GM18867 (cell line): ENCODE results near the gene FAM181A.

ENCODE experiments used
- ATAC-seq: cut with Tn5 transposase; IDR thresholded peaks from one replicate; pipeline ENCODE4 v1.9.1; 2021; ENCODE audit warnings: mild to moderate bottlenecking, moderate library complexity; ENCODE audit not compliant: unreplicated experiment

FAM181A gene

GRCh38 chr14:93928184-93929047 lies 1.3 kb downstream of the FAM181A start:
- no peak for ATAC-seq

DNA sequence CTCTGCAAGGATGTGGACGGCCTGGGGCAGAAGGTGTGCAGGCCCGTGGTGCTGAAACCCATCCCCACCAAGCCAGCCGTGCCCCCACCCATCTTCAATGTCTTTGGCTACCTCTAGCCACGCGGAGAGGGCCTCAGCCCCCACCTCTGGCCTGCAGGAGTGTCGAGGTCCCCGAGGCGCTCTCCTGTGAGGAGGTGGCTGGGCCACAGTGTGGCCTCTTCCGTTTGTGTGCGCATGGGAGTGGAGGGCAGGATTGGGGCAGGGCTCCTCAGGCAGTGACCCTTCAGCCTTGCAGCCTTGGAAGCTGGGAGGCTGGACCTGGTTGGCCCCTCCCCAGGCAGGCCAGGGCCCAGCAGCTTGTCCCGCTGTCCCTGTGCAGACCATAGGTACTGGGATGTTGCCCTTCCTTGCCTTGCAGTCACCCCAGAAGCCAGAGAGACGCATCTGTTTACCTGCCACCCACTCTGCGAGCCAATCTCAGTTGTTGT lies 1.9 kb downstream of the FAM181A start:
- no peak for ATAC-seq

GRCh38 chr14:93929657-93930056 lies 2.5 kb downstream of the FAM181A start:
- ATAC-seq = no peak

- ATAC-seq = no peak
Observed at GRCh38 chr14:93930296-93930988, 3.3 kb downstream of the FAM181A start.

GRCh38 chr14:93930989-93931307 lies 3.8 kb downstream of the FAM181A start:
- no peak for ATAC-seq

DNA sequence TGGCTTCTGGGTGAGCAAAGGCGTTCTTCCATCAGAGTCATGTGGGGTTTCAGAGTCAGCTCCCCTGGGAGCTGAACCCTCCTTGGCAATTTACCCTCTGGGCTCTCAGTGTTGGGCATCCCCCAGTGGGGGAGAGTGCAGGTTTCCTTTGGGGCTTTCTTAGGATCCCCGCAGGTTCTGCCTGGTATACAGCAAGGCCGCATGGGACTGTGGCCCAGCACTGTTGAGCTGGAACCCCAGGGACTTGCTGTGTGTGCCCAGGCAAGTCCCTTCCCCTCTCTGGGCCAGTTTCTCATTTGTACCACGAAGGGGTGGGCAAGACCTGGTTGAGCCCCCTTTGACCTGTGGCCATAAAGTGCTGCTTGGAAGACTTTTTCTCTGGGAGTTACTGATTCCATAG lies 5.5 kb downstream of the FAM181A start:
- no peak for ATAC-seq

DNA sequence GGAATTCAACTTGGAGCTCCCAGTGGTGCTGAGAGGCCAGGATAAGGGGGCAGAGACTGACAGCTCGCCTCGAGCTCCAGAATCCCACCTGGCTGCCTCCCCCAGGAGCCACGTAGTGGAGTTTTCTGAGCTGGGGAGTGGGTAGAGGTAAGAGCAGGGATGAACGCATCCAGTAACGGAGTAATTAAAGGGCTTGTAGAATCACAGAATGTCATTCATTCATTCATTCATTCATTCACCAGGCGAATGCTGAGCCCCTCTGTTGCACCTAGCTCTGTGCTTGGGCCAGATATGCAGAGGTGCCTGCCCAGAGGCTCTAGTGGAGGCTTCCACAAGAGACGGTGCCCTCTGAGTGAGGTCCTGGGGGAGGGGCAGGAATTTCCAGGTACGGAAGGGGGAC lies 8.1 kb downstream of the FAM181A start:
- ATAC-seq = no peak

DNA sequence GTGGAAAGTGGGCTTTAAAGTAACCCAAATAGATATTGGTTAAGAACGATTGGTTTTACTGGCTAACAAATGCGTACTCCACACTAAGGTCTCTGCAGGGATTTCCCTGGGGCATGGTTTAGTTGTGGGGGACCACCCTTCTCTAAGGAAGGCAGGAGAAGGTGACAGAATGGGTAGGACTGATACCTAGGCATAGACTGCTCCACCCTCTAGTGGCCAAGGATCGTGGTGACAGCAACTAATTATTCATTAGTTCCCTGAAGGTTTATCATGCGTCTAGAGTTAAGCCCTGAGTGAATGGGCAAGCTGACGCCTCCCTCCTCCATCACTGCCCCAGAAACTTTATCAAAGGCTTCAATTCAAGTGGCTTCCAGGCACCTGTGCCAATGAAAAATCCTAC lies 9.1 kb downstream of the FAM181A start:
- no peak for ATAC-seq

GRCh38 chr14:93936926-93937325 lies 9.8 kb downstream of the FAM181A start:
- ATAC-seq = no peak

DNA sequence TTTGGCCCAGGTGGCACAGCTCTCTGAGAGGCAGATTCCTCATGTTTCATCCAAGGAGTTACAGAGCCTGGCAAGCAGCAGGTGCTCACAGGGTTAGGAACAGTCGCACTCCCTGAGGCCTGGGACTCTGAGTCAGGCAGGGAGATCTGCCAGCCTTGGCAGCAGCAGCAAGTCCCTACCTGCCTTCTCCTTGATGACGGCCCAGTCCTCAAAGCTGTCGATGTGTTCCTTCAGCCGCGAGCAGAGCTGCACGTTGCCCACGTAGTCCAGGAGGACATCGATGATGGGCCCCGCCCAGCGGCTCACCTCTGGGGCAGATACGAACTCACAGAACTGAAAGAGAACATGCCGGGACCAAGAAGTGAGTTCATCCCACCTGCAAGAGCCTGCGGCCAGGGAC lies 10.4 kb downstream of the FAM181A start:
- ATAC-seq = no peak

DNA sequence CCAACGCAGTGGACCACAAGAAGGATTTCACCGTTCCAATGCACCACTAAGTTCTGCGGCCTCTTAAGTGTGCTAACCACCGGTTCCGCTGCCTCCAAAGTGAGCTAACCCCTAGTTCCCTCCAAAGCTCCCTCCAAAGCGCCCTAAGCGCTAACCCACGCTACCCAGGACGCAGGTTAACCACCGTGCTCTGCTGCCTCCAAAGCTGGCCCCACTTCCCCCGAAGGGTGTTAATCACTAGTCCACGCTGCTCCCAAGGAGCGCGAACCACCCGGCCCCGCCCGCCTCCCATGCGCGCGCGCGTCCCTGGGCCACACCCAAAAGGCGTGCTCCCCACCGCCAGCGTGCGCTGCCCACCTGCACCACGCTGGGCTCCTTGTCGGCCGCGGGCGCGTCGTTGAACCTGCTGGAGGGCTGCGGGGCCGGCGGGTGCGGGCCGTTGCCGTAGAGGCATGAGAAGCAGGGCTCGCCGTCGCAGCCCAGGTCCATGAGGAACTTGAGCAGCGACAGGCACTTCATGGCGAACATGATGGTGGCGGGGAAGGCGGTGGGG lies 11.7 kb downstream of the FAM181A start:
- ATAC-seq = no peak

DNA sequence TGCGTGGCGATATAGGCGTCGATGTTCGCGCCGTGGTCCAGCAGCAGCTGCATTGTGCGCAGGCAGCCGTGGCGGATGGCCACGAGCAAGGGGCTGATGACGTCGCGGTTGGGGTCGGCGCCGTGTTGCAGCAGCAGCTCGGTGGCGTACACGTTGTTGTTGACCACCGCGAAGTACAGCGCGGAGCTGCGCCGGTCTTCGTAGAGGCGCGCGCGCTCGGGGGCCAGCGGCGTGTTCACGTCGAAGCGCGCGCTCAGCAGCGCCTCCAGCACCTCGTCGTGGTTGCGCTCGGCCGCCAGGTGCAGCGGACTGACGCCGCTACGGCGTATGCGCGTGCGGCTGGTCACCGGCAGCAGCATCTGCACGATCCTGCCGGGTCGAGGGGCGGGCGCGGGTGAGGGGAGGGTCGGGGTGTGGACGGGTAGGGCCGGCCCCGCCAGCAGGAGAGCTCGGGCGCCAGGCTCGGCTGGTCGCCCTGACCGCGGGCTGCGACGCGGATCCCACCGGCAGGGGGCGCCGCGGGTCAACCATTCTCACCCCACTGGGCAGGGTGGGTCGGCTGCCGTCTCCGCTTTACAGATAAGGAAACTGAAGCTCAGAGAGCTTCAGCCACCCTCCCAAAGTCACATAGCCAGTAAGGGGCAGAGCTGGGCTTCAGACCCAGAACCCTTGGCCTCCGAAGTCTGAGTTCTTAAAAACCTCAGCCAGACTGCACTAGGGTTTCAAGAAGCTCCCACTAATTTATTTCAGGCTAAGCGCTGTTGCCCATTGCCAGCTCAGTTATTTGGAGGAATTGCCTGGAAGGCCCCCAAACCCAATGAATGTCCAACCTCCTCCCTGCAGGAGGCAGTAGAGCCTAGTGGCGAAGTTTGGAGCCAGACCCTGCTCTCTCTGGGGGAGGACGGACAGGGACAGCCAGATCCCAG lies 12.4 kb downstream of the FAM181A start:
- ATAC-seq = peak; percentile 86

- no peak for ATAC-seq
Observed at GRCh38 chr14:93940437-93940836, 13.3 kb downstream of the FAM181A start.

- no peak for ATAC-seq
Observed at GRCh38 chr14:93941293-93941910, 14.3 kb downstream of the FAM181A start.

DNA sequence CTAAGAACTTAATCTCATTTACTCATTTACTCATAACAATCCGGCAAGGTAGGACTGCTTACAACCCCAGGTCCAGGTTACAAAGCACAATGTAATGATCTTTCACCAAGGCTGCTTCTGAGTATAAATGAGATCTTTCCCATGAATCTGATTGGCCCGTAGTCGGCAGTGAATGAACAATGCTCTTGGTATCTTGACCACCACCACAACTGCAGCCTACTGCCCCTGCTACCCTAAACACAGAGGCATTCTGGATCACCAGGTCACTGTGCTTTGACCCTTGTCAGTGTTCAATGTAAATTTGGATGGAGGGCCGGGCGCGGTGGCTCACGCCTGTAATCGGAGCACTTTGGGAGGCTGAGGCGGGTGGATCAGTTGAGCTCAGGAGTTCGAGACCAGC lies 15.9 kb downstream of the FAM181A start:
- no peak for ATAC-seq

DNA sequence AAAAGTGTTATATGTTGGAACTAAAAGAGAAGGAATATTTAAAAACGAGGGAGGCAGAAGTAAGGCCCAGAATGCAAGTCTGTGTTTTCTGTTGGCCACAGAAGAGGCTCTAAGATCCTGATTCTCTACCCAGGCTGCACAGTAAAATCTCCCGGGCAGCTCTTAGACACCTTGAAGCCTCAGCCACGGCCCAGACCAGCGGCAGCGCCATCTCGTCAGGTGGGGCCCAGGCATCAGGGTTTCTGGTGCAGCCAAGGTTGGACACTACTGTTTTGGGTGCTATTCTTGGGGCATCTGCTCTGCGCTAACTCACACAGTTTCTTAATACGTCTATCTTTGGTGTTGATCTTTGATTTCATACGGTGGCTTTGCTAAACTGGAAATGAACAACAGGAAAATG lies 16.8 kb downstream of the FAM181A start:
- no peak for ATAC-seq

GRCh38 chr14:93944348-93945069 lies 17.4 kb downstream of the FAM181A start:
- ATAC-seq = no peak

DNA sequence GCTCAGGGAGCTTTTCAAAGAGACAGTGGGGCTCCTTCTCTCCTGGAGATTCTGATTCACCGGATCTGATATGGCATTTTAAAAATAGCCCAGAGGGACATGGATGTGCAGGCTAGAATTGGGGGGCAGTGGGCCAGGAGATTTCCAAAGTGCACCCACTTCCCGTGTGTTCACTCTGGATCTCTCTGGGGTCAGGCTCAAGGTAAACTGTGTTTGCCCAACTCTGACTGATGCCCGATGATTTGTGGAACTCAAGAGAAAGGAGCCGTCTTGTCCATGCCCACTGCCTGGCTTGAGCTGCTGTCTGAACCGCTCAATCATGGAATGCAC lies 17.9 kb downstream of the FAM181A start:
- no peak for ATAC-seq

GRCh38 chr14:93946104-93946503 lies 19.0 kb downstream of the FAM181A start:
- ATAC-seq = no peak

- ATAC-seq = no peak
Observed at GRCh38 chr14:93946541-93947090, 19.5 kb downstream of the FAM181A start.
